ENCODE measurements around the gene KCNA5. TPM values are rescaled to one million over a fixed set of nuclear protein-coding genes. Genes with fewer than 3 reads are reported as not detected.

KCNA5 gene
- total RNA-seq, 4 donors from 2014 or later, result 0.38 TPM; not detected in 3

- no peaks in the 10 kb centered on the region for H3K4me1 ChIP-seq
- H3K27ac ChIP-seq, result no peak overlapping the region
- DNase-seq, result no peak
- no peak overlapping the region for H3K4me3 ChIP-seq
- TF ChIP-seq POLR2A (IDR thresholded peaks at IDR 0.05), result no peak
- TF ChIP-seq CTCF (IDR thresholded peaks at IDR 0.05), result no peak
- H3K9me3 ChIP-seq, result no peaks in the 10 kb centered on the region
- H3K27me3 ChIP-seq, result no peaks in the 10 kb centered on the region
- no peaks in the 10 kb centered on the region for H3K36me3 ChIP-seq
These were observed 12.4 kb upstream of the KCNA5 start for GRCh38 chr12:5031242-5031641.

GRCh38 chr12:5031958-5032357, 11.7 kb upstream of the KCNA5 start:
- TF ChIP-seq POLR2A (IDR thresholded peaks at IDR 0.05) (no peak), CTCF (IDR thresholded peaks at IDR 0.05) (no peak)
- Histone ChIP-seq H3K4me3 (no peak overlapping the region), H3K27me3 (no peaks in the 10 kb centered on the region), H3K9me3 (no peaks in the 10 kb centered on the region), H3K4me1 (no peaks in the 10 kb centered on the region), H3K36me3 (no peaks in the 10 kb centered on the region), H3K27ac (no peak overlapping the region)
- no peak for DNase-seq

GRCh38 chr12:5032821-5033220, 10.9 kb upstream of the KCNA5 start:
- Histone ChIP-seq H3K9me3 (no peaks in the 10 kb centered on the region), H3K27me3 (no peaks in the 10 kb centered on the region), H3K4me1 (no peaks in the 10 kb centered on the region), H3K27ac (no peak overlapping the region), H3K4me3 (no peak overlapping the region), H3K36me3 (no peaks in the 10 kb centered on the region)
- no peak for DNase-seq
- no peak for TF ChIP-seq POLR2A (IDR thresholded peaks at IDR 0.05)
- TF ChIP-seq CTCF (IDR thresholded peaks at IDR 0.05), result no peak

GRCh38 chr12:5033883-5034282, 9.8 kb upstream of the KCNA5 start:
- no peaks in the 10 kb centered on the region for H3K9me3 ChIP-seq
- no peaks in the 10 kb centered on the region for H3K4me1 ChIP-seq
- no peak for DNase-seq
- H3K27me3 ChIP-seq, result no peaks in the 10 kb centered on the region
- H3K4me3 ChIP-seq, result no peak overlapping the region
- H3K27ac ChIP-seq, result no peak overlapping the region
- TF ChIP-seq POLR2A (IDR thresholded peaks at IDR 0.05), result no peak
- TF ChIP-seq CTCF (IDR thresholded peaks at IDR 0.05), result no peak
- H3K36me3 ChIP-seq, result no peaks in the 10 kb centered on the region

GRCh38 chr12:5034603-5035002, 9.1 kb upstream of the KCNA5 start:
- Histone ChIP-seq H3K9me3 (no peaks in the 10 kb centered on the region), H3K4me1 (no peaks in the 10 kb centered on the region), H3K27me3 (no peaks in the 10 kb centered on the region), H3K4me3 (no peak overlapping the region), H3K36me3 (no peaks in the 10 kb centered on the region), H3K27ac (no peak overlapping the region)
- DNase-seq, result no peak
- TF ChIP-seq CTCF (IDR thresholded peaks at IDR 0.05), result no peak
- no peak for TF ChIP-seq POLR2A (IDR thresholded peaks at IDR 0.05)

- Histone ChIP-seq H3K4me1 (no peaks in the 10 kb centered on the region), H3K4me3 (no peak overlapping the region), H3K27me3 (no peaks in the 10 kb centered on the region), H3K9me3 (no peaks in the 10 kb centered on the region), H3K27ac (no peak overlapping the region), H3K36me3 (no peaks in the 10 kb centered on the region)
- no peak for DNase-seq
- no peak for TF ChIP-seq CTCF (IDR thresholded peaks at IDR 0.05)
- TF ChIP-seq POLR2A (IDR thresholded peaks at IDR 0.05), result no peak
These were observed 8.1 kb upstream of the KCNA5 start for GRCh38 chr12:5035618-5036017.

All from Peyer's patch (tissue), 4 donors.